Lower leg skin (tissue), 4 donors: ENCODE measurements around the gene MICAL2. TPM values are rescaled to one million over a fixed set of nuclear protein-coding genes. Genes with fewer than 3 reads are reported as not detected.

Source experiments
- DNase-seq, 2 donors: peaks; one replicate each; pipeline ENCODE4 v3.0.0-alpha.2; 2019; ENCODE audit warnings: low spot score in 2 of 2
- H3K4me3 ChIP-seq: fragments of 200-600 bp; sonication (generic); 2 replicates; pipeline ENCODE4 v1.5.1; 2017; ENCODE audit warnings: mild to moderate bottlenecking, low read depth; ENCODE audit not compliant: poor library complexity, severe bottlenecking
- CTCF ChIP-seq, 3 donors: fragments of 450-650 bp; IDR thresholded peaks; one replicate each; pipeline ENCODE4 v1.5.1; 2016; ENCODE audit warnings: antibody characterized with exemption in 3 of 3, mild to moderate bottlenecking in 3 of 3, moderate library complexity in 2 of 3
- POLR2A ChIP-seq, 2 donors: fragments of 450-650 bp; IDR thresholded peaks; one replicate each; pipeline ENCODE4 v1.6.1; 2016 to 2017; ENCODE audit warnings: antibody characterized with exemption in 2 of 2, mild to moderate bottlenecking in 1 of 2, moderate library complexity in 1 of 2
- WGBS, 2 donors: methylation state at CpG; one replicate each; pipeline ENCODE4 v1.1.5; 2018; 5-methylcytosine and 5-hydroxymethylcytosine counted together
- intact Hi-C: fragments of 100-400 bp; cut with DNase I; formaldehyde crosslinking; loops from one replicate; pipeline ENCODE4 v1.15.0; 2023; ENCODE audit warnings: low total_unique reads
- total RNA-seq, 4 donors: library from RNA; depleted of rRNA; stranded (reverse); fragments of >200 nt; gene quantifications; one replicate each; pipeline ENCODE4 v1.1.0, GENCODE V29; 2016

The MICAL2 gene
- total RNA-seq, 4 donors from 2014 or later = 117 to 238 (median 145) TPM

GRCh38 chr11:12164061-12165014 lies 53.9 kb downstream of the MICAL2 start:
- TF ChIP-seq POLR2A (IDR thresholded peaks at IDR 0.05) (no peak), CTCF (IDR thresholded peaks at IDR 0.05) (no peak)
- DNase-seq = peak in 1 of 2 donors; percentile 63
- intact Hi-C loops = no loop called here
- WGBS, 2 donors = 81 to 83% methylated on average over 9 of the region's 9 CpGs
- H3K4me3 ChIP-seq = no peak overlapping the region

GRCh38 chr11:12165237-12165875 lies 55.0 kb downstream of the MICAL2 start:
- peak in 1 of 2 donors; percentile 26 for DNase-seq
- 75 to 84% methylated on average over 8 of the region's 8 CpGs for whole genome bisulfite sequencing, 2 donors
- no peak overlapping the region for H3K4me3 ChIP-seq
- TF ChIP-seq CTCF (IDR thresholded peaks at IDR 0.05) = no peak
- TF ChIP-seq POLR2A (IDR thresholded peaks at IDR 0.05) = no peak
- intact Hi-C loops = no loop called here

- intact Hi-C loops = no loop called here
- H3K4me3 ChIP-seq = no peak overlapping the region
- TF ChIP-seq CTCF (IDR thresholded peaks at IDR 0.05) = no peak
- no peak for TF ChIP-seq POLR2A (IDR thresholded peaks at IDR 0.05)
- 93 to 96% methylated on average over 5 of the region's 5 CpGs for WGBS, 2 donors
- DNase-seq = peak in 1 of 2 donors; percentile 42
These were observed 56.1 kb downstream of the MICAL2 start for GRCh38 chr11:12166299-12167060.

GRCh38 chr11:12167061-12168000 lies 56.9 kb downstream of the MICAL2 start:
- intact Hi-C loops = no loop called here
- TF ChIP-seq CTCF (IDR thresholded peaks at IDR 0.05) (no peak), POLR2A (IDR thresholded peaks at IDR 0.05) (no peak)

GRCh38 chr11:12168114-12168513 lies 57.7 kb downstream of the MICAL2 start:
- intact Hi-C loops = no loop called here
- 95% methylated on average over 3 of the region's 3 CpGs for WGBS, 2 donors
- TF ChIP-seq CTCF (IDR thresholded peaks at IDR 0.05) = no peak
- TF ChIP-seq POLR2A (IDR thresholded peaks at IDR 0.05) = no peak
- DNase-seq = no peak
- H3K4me3 ChIP-seq = no peak overlapping the region

More at GRCh38 chr11:12167061-12168000, 56.9 kb downstream of the MICAL2 start:
- 78 to 88% methylated on average over 16 of the region's 16 CpGs for WGBS, 2 donors
- H3K4me3 ChIP-seq = no peak overlapping the region
- DNase-seq = peak in 1 of 2 donors; percentile 80
